HCT116 (cell line): Measurements from ENCODE around the gene NEK8.

Source experiments
- EZH2 ChIP-seq: fragments of 200-600 bp; sonication (generic); IDR thresholded peaks from 2 replicates; pipeline ENCODE4 v1.6.1; 2017; ENCODE audit warnings: antibody characterized with exemption, mixed run types
- MAX ChIP-seq: IDR thresholded peaks from 2 replicates; pipeline ENCODE4 v1.6.1; 2012
- POLR2AphosphoS5 ChIP-seq: IDR thresholded peaks from 2 replicates; pipeline ENCODE4 v1.6.1; 2011; ENCODE audit warnings: mild to moderate bottlenecking, low read depth, low read length, moderate library complexity

DNA sequence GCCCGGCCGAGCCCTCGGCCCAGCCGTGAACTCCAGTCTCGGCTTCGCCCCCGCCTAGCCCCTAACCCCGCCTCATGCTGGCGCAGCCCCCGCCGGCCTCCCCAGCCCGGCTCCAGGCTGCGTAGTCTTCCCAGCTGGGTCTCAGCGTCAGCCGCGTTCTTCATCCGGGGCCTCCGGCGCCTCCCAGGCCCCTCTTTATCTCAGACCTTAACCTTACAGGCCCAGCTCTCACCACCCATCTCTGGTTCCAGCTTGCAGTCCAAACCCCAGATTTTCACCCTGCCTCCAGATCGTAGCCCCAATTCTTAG lies 16.9 kb upstream of the NEK8 start, which contains the start of gene PROCA1:
- TF ChIP-seq EZH2 (no peak), POLR2AphosphoS5 (no peak), MAX (no peak)
